Measurements from ENCODE around the gene EPHA3.

EPHA3 gene

DNA sequence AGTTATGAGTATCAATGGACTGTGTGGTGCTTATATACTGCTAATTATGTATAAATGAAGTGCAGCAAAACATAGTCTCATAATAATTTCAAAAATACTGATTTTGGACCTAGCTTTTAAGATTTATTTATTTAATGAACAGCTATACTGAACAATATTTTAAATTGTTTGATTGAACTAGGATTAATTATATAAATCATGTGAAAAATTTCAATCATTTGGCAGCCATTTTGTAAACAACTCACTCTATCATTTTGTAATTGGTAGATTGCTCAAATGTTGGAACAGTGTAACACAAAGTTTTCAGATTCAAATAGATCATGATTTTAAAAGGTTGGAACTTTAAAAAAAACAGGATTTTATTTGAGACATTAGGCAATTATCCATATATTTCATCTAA lies 47.0 kb downstream of the EPHA3 start:
- no peak for DNase-seq

DNA sequence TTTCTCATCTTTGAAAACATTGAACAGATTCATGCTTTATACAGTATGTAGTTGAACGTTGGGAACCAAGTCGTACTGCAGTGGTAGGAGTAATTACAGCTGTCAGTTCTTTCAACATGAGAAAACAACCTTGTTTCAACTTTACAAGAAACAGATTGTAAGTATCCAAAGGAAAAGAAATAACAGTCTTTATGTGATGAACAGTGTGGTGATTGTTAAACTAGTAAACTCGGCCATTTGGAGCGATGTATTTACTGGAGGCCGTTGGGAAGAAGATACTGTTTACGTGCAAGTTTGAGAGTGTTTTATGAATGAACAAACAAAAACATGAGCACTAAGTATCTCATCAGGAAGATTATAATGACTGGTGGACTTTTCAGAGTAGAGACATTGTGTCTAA lies 48.4 kb downstream of the EPHA3 start:
- no peak for DNase-seq

DNA sequence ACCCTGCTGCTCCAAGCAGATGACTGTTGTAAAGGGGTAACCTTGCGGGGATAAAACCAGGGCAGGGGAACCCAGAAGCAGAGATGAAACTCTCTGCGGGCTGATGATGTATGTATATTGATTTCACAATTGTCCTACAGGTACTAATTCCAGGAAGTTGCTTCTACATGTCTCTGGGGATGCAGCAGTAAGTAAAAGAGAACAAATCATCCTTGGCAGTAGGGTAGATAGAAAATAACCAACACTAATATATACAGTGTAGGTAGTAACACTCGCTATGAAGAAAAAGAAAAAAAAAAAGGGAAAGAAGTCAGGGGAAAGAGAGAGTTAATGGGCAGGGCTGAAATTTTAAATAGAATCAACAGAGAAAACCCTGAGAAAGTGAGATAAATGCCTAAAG lies 50.2 kb downstream of the EPHA3 start:
- no peak for DNase-seq

DNA sequence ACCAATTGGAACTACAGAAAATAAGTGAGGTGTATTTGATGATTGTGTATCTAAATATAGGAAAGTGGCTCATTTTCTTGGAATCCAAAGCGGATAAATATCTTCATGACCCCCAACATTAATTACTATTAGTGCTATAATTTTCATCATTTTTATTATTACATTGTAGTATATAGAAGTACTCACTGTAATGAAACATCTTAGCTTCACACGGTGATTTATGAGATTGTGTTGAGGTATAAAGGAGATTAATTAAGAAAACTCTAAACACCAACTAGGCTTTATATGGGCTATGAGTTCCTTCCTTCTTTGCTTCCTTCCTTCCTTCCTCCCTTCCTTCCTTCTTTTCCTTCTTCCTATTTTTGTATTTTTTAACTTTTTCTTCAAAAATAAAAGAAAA lies 52.2 kb downstream of the EPHA3 start:
- DNase-seq: no peak

DNA sequence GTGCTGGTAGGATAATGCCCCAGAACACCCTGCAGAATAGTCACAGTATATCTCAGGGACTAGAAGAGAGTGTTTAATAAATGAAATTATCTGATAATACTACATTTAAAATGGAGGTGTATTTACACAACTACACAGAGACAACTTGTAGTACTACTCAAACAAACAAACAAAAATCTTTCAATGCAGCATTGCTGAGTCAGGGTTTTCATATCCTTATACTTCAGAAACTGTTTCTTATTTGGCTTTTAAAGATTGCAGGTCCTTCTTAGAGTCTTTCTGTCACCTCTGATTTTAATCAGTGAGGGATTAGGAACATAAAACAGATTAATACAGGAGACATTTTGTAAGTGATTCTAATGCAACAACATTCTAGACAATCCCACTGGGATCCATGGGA lies 57.4 kb downstream of the EPHA3 start:
- no peak for DNase-seq

DNA sequence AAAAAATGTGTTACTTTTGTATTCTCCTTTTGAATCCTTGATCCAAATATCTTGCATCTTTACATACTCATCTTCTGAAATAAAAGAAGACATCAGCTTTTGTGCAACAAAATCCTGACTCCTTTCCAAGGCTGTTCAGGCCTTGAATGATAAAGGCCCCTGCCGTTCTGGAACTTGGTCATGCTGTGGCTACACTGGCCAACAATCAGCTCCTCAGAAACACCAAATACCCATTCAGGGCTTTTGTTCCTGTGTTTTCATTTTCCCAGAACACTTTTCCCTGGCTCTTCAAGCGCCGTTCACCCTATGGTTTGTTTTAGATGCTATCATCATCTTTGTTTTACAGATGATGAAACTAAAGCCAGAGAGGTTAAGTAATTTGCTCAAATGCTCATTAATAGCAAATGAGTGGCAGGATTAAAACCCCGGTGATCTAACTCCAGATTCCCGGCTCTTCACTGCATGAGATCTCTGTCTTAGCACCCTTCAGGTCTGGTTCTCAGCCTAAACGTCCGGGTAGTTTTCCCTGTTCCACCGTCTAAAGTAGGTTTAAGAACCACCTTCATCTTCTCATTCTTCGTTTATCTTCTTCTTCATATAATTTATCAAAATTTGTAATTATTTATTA lies 58.3 kb downstream of the EPHA3 start:
- DNase-seq: no peak

DNA sequence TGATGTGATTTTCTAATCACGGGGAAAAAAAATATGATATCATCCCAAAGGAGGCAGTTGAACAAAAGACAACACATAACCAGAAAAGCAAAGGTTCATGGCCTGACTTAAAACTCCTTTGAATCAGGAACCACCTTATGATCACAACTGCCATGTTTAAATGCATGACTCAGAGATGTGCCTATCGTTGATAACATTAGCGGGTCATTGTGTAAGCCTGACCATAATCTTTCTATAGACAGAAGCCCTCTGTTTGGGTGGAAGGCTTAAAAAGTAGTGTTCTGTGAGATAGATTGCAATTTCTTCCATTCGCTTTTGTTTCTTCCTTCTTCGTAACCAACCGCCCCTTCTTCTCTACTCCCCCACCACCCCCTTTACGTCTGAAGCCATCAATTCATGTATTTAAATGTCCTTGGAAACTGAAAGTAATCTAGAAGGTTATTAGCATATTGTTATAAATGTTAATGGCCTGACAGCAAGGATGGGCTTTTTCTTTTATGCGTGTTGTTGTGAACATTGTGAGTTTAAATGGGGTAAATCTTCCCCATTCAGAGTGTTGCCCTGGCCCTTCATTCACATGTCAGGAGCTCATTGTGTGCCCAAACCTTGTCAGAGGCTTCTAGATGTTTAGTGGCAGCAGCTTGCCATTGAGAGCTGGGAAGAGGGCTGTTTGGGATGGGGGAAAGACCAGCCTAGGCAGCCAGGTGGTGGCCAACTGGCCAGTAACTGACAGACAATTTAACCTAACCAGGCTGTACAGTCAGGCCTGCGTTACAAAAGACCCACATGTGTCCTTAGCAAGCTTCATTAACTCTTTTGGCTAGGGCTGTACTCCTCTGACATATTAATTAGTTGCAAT lies 64.5 kb downstream of the EPHA3 start:
- no peak for DNase-seq

DNA sequence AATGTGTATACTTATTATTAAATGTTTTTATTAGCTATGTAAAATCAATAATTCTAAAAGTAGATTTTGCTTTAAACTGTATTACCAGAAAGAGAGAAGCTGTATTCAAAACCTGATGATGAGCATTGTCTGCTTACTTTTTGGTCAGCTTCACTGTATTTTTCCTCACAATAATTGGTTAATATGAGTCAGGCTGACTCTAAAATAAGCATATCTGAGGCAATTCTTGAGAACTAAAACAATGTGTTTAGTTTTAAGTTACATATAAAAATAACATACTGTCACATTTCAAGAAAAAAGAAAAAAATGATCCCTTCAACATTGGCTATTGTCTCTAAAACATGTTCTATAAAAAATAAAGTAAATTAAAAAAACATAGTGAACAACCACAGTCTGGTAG lies 66.1 kb downstream of the EPHA3 start:
- no peak for DNase-seq

DNA sequence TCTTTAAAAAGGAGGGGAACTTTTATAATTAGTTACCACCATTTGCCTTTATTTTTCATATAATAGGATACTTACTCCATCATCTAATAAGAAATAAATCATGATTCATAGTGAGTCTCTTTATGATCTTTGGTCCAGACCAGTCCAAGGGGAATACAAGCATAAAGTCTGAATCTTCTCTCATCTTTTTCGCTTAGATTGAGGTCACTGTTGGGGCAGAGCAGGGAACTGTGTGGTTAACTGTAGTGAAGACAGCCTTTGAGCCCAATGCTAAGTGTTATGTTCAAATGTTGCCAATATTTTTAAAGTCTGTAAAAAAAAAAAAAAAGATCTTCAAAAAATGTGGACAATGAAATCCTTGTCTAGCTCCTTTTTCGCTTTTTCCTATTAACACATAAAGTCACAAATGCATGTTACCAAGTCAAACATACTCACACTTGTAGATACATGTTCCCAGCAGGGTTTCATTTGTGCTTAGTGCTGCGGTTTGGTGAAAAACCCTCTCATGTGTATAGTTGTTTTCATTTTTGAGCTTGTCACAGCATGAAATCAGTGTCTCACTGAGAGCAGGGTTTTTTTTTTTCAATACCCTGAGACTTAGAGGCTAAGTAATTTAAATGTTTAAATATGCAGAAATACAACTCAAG lies 72.1 kb downstream of the EPHA3 start:
- DNase-seq: no peak

DNA sequence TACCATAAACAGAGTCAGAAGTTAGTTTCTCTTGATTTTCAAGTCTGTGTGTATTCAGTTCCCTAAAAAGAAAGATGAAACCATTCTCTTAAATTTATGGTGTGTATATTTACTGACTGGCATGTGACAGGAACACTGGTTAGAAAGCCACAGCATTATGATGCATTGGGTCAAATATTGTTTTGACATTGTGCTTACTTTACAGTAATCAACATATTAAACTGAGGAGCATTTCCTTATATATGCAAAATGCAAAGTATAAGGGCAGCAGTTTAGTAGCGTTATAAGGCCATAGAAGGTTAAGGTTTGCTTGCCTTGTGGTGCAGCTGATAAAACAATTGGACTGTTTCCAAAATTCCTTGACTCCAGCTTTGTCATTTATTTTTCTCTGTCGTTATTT lies 72.9 kb downstream of the EPHA3 start:
- no peak for DNase-seq

DNA sequence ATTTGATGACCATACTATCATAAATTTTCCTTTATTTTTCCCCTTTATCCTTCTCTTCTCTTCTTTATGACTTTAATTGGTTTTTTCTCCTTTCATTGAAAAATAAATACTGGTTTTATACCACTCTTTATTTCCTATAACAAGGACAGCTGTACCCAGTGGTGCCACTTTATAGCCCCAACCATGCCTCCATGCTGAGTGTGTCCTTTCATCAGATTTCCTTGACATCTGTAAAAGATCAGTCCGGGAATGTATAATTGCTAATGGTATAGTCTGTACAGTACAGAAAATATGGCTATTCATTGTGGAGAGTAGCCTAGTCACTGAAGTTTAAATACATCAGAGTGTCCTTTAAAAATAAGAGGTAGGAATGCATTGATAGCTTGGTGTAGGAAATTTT lies 74.6 kb downstream of the EPHA3 start:
- no peak for DNase-seq

DNA sequence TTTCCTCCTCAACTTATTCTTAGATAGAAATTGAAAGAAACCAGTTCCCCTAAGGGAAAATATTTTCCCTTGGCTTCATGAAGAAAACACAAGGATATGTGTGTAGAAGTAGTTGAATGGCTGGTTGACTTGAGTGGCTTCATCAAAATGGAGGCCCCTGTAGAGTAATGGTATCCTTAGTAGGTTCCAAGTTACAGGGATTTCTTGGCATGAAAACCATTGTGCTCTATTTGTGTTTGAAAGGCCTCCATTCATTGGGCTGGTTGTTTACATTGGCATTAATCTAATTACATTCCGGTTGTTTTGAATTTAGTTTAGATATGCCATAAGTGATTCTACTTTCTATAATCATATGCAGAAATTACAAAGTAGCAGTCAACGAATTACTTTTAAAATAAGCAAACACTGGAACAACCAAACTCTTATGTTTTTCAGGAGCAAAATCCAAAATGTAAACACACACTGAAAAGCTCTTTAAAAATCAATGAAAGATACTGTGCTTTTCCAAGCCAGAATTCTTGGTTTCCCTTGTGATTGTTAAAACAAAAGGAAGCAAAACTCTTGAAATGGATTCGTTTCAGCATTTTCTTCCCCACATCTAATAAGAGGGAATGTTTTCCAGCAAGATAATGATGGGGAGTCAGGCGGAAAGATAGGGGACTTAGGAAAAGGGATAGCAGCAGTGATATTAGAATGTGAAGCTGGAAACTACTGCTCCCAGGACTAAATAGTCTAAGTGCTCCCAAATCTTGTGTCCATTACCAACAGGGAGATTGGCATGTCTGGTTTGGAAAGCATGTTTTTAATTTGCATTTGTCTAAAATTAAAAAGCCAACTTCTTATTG lies 77.0 kb downstream of the EPHA3 start:
- DNase-seq: no peak

DNA sequence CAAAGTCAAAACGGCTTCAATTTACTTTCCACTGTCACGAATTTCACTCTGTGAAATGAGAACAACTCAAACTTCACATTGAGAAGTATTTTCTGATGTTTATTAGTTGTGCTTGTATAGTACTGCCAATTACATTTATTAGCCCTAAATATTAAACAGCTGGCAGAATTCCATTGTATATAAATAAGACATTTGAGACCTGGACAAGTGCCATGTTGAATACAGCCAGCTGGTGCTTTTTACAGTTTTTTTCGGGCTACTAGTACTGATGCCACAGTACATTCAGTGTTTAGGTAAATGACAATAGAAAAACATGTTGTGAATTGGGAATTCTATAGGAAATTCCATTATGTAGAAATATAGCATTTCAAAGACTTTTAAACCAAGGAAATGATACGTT lies 79.0 kb downstream of the EPHA3 start:
- DNase-seq: no peak

DNA sequence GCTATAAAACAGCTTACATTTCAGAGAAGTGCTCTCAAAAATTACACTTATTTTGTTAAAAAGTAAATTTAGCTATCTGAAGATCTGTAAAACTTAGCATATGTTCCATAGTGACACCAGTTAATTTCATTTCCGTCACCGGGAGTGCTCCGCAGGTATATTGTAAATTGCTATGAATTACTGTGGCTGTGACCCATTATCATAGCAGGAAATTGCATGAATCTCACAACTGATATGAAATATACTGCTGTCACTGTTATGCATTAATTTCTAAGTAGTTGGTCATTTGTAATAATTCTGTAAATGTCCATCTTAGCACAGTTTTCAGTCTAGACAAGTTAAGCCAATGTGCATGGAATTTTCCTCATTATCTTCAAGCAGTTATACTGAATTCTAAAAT lies 91.2 kb downstream of the EPHA3 start:
- no peak for DNase-seq

DNA sequence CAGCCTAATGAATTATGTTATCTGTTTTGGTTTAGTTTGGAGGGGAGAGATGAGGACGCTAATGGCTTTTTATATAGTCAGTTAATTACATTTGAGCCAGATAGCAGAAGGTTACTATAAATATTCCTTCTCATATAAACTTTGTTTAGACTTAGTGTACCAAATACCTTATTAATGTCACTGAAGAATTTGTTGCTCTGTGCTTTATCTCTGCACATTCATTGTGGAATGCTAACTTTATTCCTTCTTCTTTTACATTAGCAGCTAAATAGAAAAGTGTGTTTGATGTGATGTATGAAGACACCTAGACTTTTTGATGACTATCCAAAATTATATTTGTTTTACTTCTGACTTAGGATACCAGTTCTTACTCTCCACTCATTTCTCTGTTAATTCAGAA lies 105.2 kb downstream of the EPHA3 start:
- no peak for DNase-seq

DNA sequence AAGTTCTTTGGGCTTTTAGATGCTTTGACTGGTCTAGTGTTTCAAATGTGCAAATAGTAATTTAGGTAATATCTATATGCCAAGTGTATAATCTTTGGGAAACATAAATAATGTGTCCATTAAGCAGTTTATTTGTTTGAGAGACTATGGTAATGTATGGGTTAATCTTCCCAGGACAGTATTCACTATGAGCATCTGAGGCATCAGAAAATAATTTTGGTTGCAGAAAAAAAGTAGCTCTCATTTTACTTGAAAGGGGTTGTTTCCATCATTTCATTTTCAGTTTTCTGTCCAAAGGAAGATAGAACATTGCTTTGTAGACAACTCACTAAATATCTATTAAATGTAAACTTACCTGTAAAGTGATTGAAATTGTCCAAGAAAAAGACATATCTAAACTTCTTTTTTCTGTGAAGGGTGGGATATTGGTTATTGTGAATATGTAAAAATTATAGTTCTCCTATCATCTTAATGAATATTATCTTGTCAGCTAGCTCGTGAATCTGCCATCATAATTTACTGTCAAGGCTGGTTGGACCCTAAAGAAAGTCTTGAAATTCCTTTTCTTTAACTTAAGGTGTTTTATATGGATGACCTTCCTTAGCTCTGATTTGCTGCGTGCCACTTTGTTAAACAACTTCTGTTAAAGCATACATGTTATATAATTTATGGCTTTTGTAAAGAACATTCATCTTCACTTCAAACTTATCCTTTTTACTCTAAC lies 108.8 kb downstream of the EPHA3 start:
- DNase-seq: no peak

DNA sequence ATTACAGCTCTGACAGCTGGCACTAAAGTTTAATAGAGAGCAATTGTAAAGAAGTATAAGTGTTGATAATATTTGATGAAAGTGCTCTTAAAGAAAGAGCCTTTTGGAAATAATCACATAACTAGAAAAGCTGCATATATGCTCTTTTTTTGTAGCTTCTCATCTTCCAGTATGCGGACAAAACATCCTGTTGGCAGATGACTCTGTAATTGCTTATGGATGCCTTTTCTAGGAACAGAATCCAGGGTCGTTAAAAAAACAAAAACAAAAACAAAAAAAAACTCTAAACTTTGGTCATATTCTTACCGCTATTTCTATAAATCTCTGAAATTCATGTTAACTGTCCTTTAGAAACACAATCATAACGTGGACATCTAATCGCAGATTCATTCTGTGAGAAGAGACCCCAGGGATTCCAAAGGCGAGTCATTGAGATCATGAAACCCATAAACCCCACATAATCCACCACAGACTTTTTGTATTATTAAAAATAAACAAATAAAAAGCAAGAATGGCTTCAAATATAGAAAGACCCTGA lies 109.8 kb downstream of the EPHA3 start:
- no peak for DNase-seq

DNA sequence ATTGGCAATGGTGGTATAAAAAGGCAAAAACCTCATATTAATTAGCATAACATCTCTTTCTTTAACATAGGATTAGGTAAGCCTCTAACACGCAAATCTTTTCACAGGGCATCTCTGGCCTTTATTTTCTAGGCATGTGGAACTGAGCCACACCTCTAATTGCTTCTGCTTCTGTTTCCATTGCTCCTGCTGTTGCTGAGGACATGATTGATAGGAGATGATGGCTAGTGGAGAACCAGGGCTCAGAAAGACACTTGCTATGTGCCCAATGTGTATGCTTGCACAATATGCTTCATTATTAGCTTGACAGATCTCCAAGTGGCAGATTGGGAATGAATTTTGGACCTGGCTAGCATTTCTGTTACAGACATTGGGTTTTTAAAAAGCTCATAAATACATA lies 114.5 kb downstream of the EPHA3 start:
- no peak for DNase-seq

DNA sequence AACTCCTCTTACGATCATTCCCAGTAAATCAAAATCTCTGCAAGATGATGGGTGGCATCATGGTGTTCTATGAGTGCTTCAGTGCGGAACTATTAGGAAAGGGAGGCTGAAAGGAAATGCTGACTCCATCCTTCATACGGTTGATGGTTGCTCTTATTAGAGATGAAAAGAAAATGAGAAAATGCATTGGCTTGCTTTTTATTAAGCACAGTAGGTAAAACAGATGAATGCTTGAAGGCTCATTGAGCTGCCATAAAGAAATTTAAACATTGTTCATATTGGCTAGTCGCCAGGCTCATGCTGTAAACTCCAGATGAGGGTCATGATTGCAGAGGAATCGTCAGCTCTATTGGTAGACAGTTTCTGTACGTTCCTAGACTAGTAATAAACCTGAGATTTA lies 115.8 kb downstream of the EPHA3 start:
- no peak for DNase-seq

DNA sequence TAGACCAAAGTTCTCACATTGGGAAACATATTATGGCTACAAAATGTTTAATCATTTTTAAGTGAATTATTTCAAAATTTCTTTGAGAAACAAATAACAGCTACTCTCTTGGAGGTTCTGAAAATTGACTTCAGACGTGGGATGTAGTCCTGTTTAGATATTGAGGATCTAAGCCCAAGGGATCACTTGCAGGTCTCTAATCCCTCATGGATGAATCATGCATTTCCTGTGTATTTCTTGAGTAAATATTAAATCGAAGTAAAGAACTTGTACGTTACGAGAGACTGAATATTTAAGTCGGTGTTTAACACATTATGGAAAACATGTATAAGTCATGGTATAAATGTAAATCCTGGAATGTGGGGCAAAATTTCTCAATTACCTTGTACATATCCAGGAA lies 119.8 kb downstream of the EPHA3 start:
- no peak for DNase-seq

DNA sequence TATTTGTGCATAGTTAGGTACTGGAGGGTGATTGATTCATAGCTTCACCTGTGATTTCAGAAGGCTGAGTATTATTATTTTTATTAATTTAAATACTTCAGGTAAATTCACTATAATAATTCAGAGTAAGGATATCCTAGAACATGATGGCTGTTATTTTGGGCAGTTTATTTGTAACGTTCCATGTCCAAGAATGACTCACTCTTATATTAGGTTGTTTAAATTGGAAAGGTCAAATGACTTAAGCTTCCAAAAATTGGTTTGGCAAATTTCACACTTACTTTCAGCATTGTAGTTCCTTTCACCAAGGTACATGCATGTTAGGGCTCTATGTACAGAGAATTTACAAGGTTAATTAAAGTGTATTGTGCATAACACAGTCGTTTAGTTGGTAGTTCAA lies 120.2 kb downstream of the EPHA3 start:
- DNase-seq: no peak

DNA sequence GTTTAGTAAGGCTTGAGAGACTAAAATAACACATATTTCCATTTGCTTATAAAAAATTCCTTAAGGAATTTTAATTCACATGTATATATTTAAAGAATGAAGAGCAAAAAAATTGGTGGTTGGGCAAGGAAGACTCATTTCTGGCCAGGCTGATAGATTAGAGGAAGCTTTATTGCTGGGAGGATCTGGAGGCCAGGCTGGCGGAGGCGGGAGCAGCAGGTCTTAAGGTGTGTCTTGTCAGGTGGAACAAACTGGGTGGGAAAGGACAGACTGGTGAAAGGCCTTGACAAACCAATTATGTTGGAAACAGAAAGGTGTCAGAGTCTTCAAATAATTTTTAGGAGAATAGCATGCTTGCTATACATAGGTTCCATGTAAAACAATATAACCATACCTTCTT lies 124.7 kb downstream of the EPHA3 start:
- DNase-seq: no peak

All from activated naive CD4-positive, alpha-beta T cell treated with anti-CD3 and anti-CD28 coated beads, Interleukin-2, amount 50 U/mL, for 16 hours (primary cell).